HepG2 (cell line): ENCODE data around the gene LTC4S. TPM values are rescaled to one million over a fixed set of nuclear protein-coding genes. Genes with fewer than 3 reads are reported as not detected.

Experiments
- ATAC-seq: fragments of 200-7000 bp; cut with Tn5 transposase; 3 replicates; pipeline ENCODE4 v1.9.1; 2020; ENCODE audit warnings: mild to moderate bottlenecking, moderate library complexity
- BruUV-seq: library from RNA; stranded (reverse); fragments of 400-500 nt; replicated peaks from 2 replicates; lab custom pipeline; 2021; lab: Mats Ljungman, UMichigan
- CTCF ChIA-PET: fragments of 300-600 bp; formaldehyde crosslinking; extraction: SDS; loops from one replicate; lab custom pipeline; 2021; ENCODE audit warnings: low total read pairs, inconsistent platforms, low intra/inter-chr PET ratio; lab: Yijun Ruan, JAX
- POLR2A ChIA-PET: fragments of 350-600 bp; sonication (Branson Sonifier 250); formaldehyde crosslinking; loops from one replicate; lab custom pipeline; 2020; ENCODE audit warnings: antibody characterized with exemption, inconsistent platforms; lab: Yijun Ruan, JAX
- DNase-seq: peaks from one replicate; pipeline ENCODE4 v3.0.0-alpha.2; 2015; ENCODE audit warnings: low spot score
- FAIRE-seq: peaks from 3 replicates; lab custom pipeline; 2011; peaks lifted over from hg19 to GRCh38; lab: Jason Lieb, UNC
- H2AFZ ChIP-seq: one replicate; pipeline ENCODE4 v1.6.1; 2011; ENCODE audit warnings: low read length, inconsistent platforms
- H3K27ac ChIP-seq: fragments of 300-600 bp; 3 replicates; pipeline ENCODE4 v1.8.0; 2011; ENCODE audit warnings: mixed run types, mild to moderate bottlenecking, mixed read lengths, low read length, inconsistent platforms; ENCODE audit not compliant: insufficient read depth; ENCODE audit errors: extremely low read length
- H3K27me3 ChIP-seq, 2 experiments: fragments of 200-600 bp in 1 of 2; 2 replicates in 1 of 2; 3 replicates in 1 of 2; pipeline versions ENCODE4 v1.6.0 to v1.8.0; 2011; ENCODE audit warnings: low read length in 2 of 2, mild to moderate bottlenecking in 2 of 2, moderate library complexity in 2 of 2, inconsistent platforms in 1 of 2; ENCODE audit not compliant: insufficient read depth in 2 of 2, control insufficient read depth in 1 of 2
- H3K36me3 ChIP-seq, 2 experiments: fragments of 200-600 bp in 1 of 2; replicated peaks in 1 of 2; 2 replicates in 1 of 2; 3 replicates in 1 of 2; pipeline versions ENCODE4 v1.5.1 to v1.8.0; 2011; ENCODE audit warnings: low read length in 2 of 2, inconsistent platforms in 1 of 2; ENCODE audit not compliant: insufficient read depth in 2 of 2, control insufficient read depth in 1 of 2
- H3K4me1 ChIP-seq: 2 replicates; pipeline ENCODE4 v1.5.1; 2012; ENCODE audit warnings: low read length, inconsistent platforms; ENCODE audit not compliant: insufficient read depth
- H3K4me2 ChIP-seq: 2 replicates; pipeline ENCODE4 v1.6.0; 2011; ENCODE audit warnings: low read depth, low read length, inconsistent platforms
- H3K4me3 ChIP-seq, 3 experiments: fragments of 200-600 bp in 1 of 3; sonication (generic), shearing (Covaris generic) in 1 of 3; replicated peaks in 1 of 3; 2 replicates each; pipeline ENCODE4 v1.5.1; 2011 to 2016; ENCODE audit warnings: low read length in 3 of 3, inconsistent platforms in 2 of 3, low read depth in 2 of 3, mild to moderate bottlenecking in 2 of 3, control low read depth in 1 of 3, mixed read lengths in 1 of 3; ENCODE audit not compliant: insufficient read depth in 1 of 3
- H3K79me2 ChIP-seq: one replicate; pipeline ENCODE4 v1.6.1; 2011; ENCODE audit warnings: low read length, inconsistent platforms; ENCODE audit not compliant: insufficient read depth
- H3K9ac ChIP-seq: 2 replicates; pipeline ENCODE4 v1.6.0; 2011; ENCODE audit warnings: mild to moderate bottlenecking, low read depth, low read length, inconsistent platforms; ENCODE audit not compliant: insufficient read depth
- H3K9me3 ChIP-seq: 2 replicates; pipeline ENCODE4 v1.5.1; 2012; ENCODE audit warnings: mild to moderate bottlenecking, low read length
- H4K20me1 ChIP-seq: 2 replicates; pipeline ENCODE4 v1.6.0; 2011; ENCODE audit warnings: inconsistent platforms, mild to moderate bottlenecking, low read length, moderate library complexity; ENCODE audit not compliant: insufficient read depth
- AGO2 ChIP-seq: fragments of 200-400 bp; formaldehyde crosslinking; optimal IDR thresholded peaks from 2 replicates; pipeline ENCODE3; 2017; ENCODE audit warnings: mild to moderate bottlenecking, low read depth, low read length, moderate library complexity
- CBFB ChIP-seq: sonication (generic); formaldehyde crosslinking; IDR thresholded peaks from 2 replicates; pipeline ENCODE4 v1.4.0; 2020; ENCODE audit warnings: missing genetic modification reagents
- HBP1 ChIP-seq: IDR thresholded peaks from 2 replicates; pipeline ENCODE4 v1.6.1; 2016; ENCODE audit warnings: low read depth, control low read depth
- MIER2 ChIP-seq: IDR thresholded peaks from 2 replicates; pipeline ENCODE4 v1.6.1; 2016; ENCODE audit warnings: missing biosample characterization, missing genetic modification reagents
- POLR2G ChIP-seq: fragments of 200-400 bp; formaldehyde crosslinking; IDR thresholded peaks from 2 replicates; pipeline ENCODE4 v1.6.1; 2018; ENCODE audit warnings: mild to moderate bottlenecking, low read depth, low read length, moderate library complexity
- RBFOX2 ChIP-seq: fragments of 200-400 bp; formaldehyde crosslinking; IDR thresholded peaks from 2 replicates; pipeline ENCODE4 v1.6.1; 2017; ENCODE audit warnings: low read depth, mild to moderate bottlenecking, low read length
- RCOR2 ChIP-seq: IDR thresholded peaks from 2 replicates; pipeline ENCODE4 v1.6.1; 2016; ENCODE audit warnings: missing biosample characterization, missing genetic modification reagents
- ZNF782 ChIP-seq: sonication (generic); formaldehyde crosslinking; IDR thresholded peaks from 2 replicates; pipeline ENCODE4 v1.4.0; 2020; ENCODE audit warnings: missing genetic modification reagents, mild to moderate bottlenecking, borderline replicate concordance
- ZNF790 ChIP-seq: sonication (generic); formaldehyde crosslinking; IDR thresholded peaks from 2 replicates; pipeline ENCODE4 v1.8.0; 2022; ENCODE audit warnings: missing genetic modification reagents, mild to moderate bottlenecking, borderline replicate concordance
- WGBS: methylation state at CpG from one replicate; pipeline ENCODE4 v1.1.6; 2017; ENCODE audit warnings: low lambda C conversion rate; 5-methylcytosine and 5-hydroxymethylcytosine counted together
- in situ Hi-C: cut with HindIII; loops from 2 replicates; pipeline ENCODE4 v1.10.0; 2017; ENCODE audit warnings: low pct_unique_long_range_greater_than_20kb; ENCODE audit not compliant: extremely low pct_ligation_motif_present
- intact Hi-C: fragments of 100-400 bp; cut with micrococcal nuclease; formaldehyde crosslinking; loops from one replicate; pipeline ENCODE4 v1.10.0; 2022; ENCODE audit not compliant: unreplicated experiment
- polyA plus RNA-seq, 8 experiments: library from polyadenylated mRNA; depleted of rRNA in 3 of 8; stranded (reverse) in 7 of 8; unstranded in 1 of 8; fragments of >200 nt; fragmentation: Illumina TruSeq in 4 of 8; extraction: Trizol in 4 of 8; gene quantifications; 2 replicates each; pipeline versions ENCODE4 v1.2.1 to v1.2.3, GENCODE V29; 2011 to 2016; ENCODE audit warnings: low read depth in 4 of 8, missing spikeins in 1 of 8, mixed read lengths in 1 of 8; ENCODE audit not compliant: insufficient read depth in 1 of 8
- total RNA-seq, 5 experiments: library from RNA; depleted of rRNA; stranded (reverse); fragments of >200 nt; fragmentation: Illumina TruSeq; extraction: Trizol; gene quantifications; 2 replicates each; pipeline ENCODE4 v1.2.3, GENCODE V29; 2016; ENCODE audit warnings: low read depth in 1 of 5

Gene LTC4S
- total and polyA plus RNA-seq, 2 of the 13 experiments (the other 11 are each of a cell fraction or from before 2014, with no cell fraction given) = 0.35 TPM; not detected in 1

- Histone ChIP-seq H3K9me3 (no peaks in the 10 kb centered on the region), H3K27ac (no peak overlapping the region), H3K27me3 (no peaks in the 10 kb centered on the region), H2AFZ (no peak overlapping the region), H3K4me2 (no peak overlapping the region), H4K20me1 (peaks cover 12% of the 10 kb centered on the region; the same call in 1 of the 2 replicates), H3K9ac (no peak overlapping the region), H3K4me3 (no peak overlapping the region), H3K79me2 (no peaks in the 10 kb centered on the region), H3K36me3 (peaks cover 23 to 43% of the 10 kb centered on the region in 2 experiments; a peak in 4 of 5 replicates), H3K4me1 (peaks cover 42% of the 10 kb centered on the region)
- no peak for DNase-seq
- WGBS = 92% methylated on average over 10 of the region's 30 CpGs
- BruUV-seq = no TSS peak
- no peak for FAIRE-seq
- POLR2A ChIA-PET = interaction anchor here (1.0 to 1.5 kb wide), 3 partner anchors 11 to 66 kb away, joined by 3 to 5 read pairs (median 4); partner anchors contain the start of gene SQSTM1
- intact Hi-C loops = loop anchor here (2.0 kb wide), 1 partner anchor 35 kb away; no protein-coding TSS in a partner anchor
- TF ChIP-seq ZNF790 (CRISPR knock-in tag) (no peak), RBFOX2 (peak; percentile 65), HBP1 (CRISPR knock-in tag) (no peak)
- no peak for ATAC-seq
- in situ Hi-C loops = no loop called here
- CTCF ChIA-PET = no interaction called here
Observed at GRCh38 chr5:179797741-179798140, 4.0 kb downstream of the LTC4S start.

GRCh38 chr5:179798144-179798770 lies 4.5 kb downstream of the LTC4S start:
- H3K27ac ChIP-seq = no peak overlapping the region
- H3K36me3 ChIP-seq = peaks cover 25 to 43% of the 10 kb centered on the region in 2 experiments; a peak in 4 of 5 replicates
- no peak overlapping the region for H3K4me3 ChIP-seq
- H4K20me1 ChIP-seq = peaks cover 17% of the 10 kb centered on the region; the same call in 1 of the 2 replicates
- intact Hi-C loops (no loop called here), in situ Hi-C loops (no loop called here)
- ChIA-PET POLR2A (interaction anchor here (1.0 to 1.5 kb wide), 2 partner anchors 10 to 22 kb away, joined by 4 to 5 read pairs; partner anchors contain the start of gene SQSTM1), CTCF (no interaction called here)
- ATAC-seq (no peak), DNase-seq (no peak), FAIRE-seq (no peak)
- TF ChIP-seq RCOR2 (CRISPR knock-in tag) (no peak), MIER2 (no peak), AGO2 (peak; percentile 35), CBFB (CRISPR knock-in tag) (no peak), ZNF782 (no peak), POLR2G (peak; percentile 40; the same call in 1 of the 2 replicates)
- H3K4me1 ChIP-seq = peaks cover 42% of the 10 kb centered on the region
- no peaks in the 10 kb centered on the region for H3K27me3 ChIP-seq
- H3K9ac ChIP-seq = no peak overlapping the region
- no peaks in the 10 kb centered on the region for H3K9me3 ChIP-seq
- H3K4me2 ChIP-seq = no peak overlapping the region
- no TSS peak for BruUV-seq
- peaks cover 3% of the 10 kb centered on the region for H3K79me2 ChIP-seq
- WGBS = 95% methylated on average over 12 of the region's 23 CpGs
- no peak overlapping the region for H2AFZ ChIP-seq
